Effector CD4-positive, alpha-beta T cell (primary cell): ENCODE results near the gene SLC31A2.

Experiments used
- DNase-seq: peaks from one replicate; pipeline ENCODE4 v3.0.0-alpha.2; 2020

SLC31A2 gene

GRCh38 chr9:113151696-113152630 is 1.2 kb downstream of the SLC31A2 start:
- DNase-seq, result no peak

- no peak for DNase-seq
Measured at GRCh38 chr9:113152699-113153098, 1.9 kb downstream of the SLC31A2 start.

GRCh38 chr9:113153599-113153998 is 2.8 kb downstream of the SLC31A2 start:
- DNase-seq, result no peak

- no peak for DNase-seq
Measured at GRCh38 chr9:113154471-113154870, 3.7 kb downstream of the SLC31A2 start.

- no peak for DNase-seq
Measured at GRCh38 chr9:113154946-113155345, 4.1 kb downstream of the SLC31A2 start.

- no peak for DNase-seq
Measured at GRCh38 chr9:113155911-113156588, 5.2 kb downstream of the SLC31A2 start.

- DNase-seq, result no peak
Measured at GRCh38 chr9:113156880-113157279, 6.1 kb downstream of the SLC31A2 start.

- no peak for DNase-seq
Measured at GRCh38 chr9:113158446-113158845, 7.6 kb downstream of the SLC31A2 start.

- DNase-seq, result no peak
Measured at GRCh38 chr9:113160571-113160970, 9.8 kb downstream of the SLC31A2 start.

- DNase-seq, result no peak
Measured at GRCh38 chr9:113163001-113163400, 12.2 kb downstream of the SLC31A2 start.

GRCh38 chr9:113164536-113165300 is 13.9 kb downstream of the SLC31A2 start:
- DNase-seq, result no peak

GRCh38 chr9:113166039-113166438 is 15.2 kb downstream of the SLC31A2 start:
- no peak for DNase-seq

GRCh38 chr9:113168809-113169208 is 18.0 kb downstream of the SLC31A2 start:
- no peak for DNase-seq

- DNase-seq, result no peak
Measured at GRCh38 chr9:113173341-113173740, 22.5 kb downstream of the SLC31A2 start.

- DNase-seq, result no peak
Measured at GRCh38 chr9:113176803-113177202, 26.0 kb downstream of the SLC31A2 start.

GRCh38 chr9:113177251-113177650 is 26.4 kb downstream of the SLC31A2 start:
- no peak for DNase-seq

- DNase-seq, result no peak
Measured at GRCh38 chr9:113178087-113178486, 27.3 kb downstream of the SLC31A2 start.

- DNase-seq, result no peak
Measured at GRCh38 chr9:113179839-113180238, 29.0 kb downstream of the SLC31A2 start.

- no peak for DNase-seq
Measured at GRCh38 chr9:113181165-113181564, 30.4 kb downstream of the SLC31A2 start.

- DNase-seq, result no peak
Measured at GRCh38 chr9:113183956-113184488, 33.2 kb downstream of the SLC31A2 start.

- no peak for DNase-seq
Measured at GRCh38 chr9:113184539-113184938, 33.7 kb downstream of the SLC31A2 start.

- no peak for DNase-seq
Measured at GRCh38 chr9:113185271-113185670, 34.5 kb downstream of the SLC31A2 start.
